HepG2 (cell line): ENCODE data around the gene BTG2. TPM values are rescaled to one million over a fixed set of nuclear protein-coding genes. Genes with fewer than 3 reads are reported as not detected.

ENCODE experiments used
- ATAD3A ChIP-seq: sonication (generic); formaldehyde crosslinking; IDR thresholded peaks from 2 replicates; pipeline ENCODE4 v1.4.0; 2020; ENCODE audit warnings: missing genetic modification reagents
- GATA4 ChIP-seq: sonication (generic); IDR thresholded peaks from 2 replicates; pipeline ENCODE4 v1.6.1; 2016; ENCODE audit warnings: antibody characterized with exemption, low read depth, borderline replicate concordance
- HDAC2 ChIP-seq: sonication (generic); formaldehyde crosslinking; IDR thresholded peaks from 2 replicates; pipeline ENCODE4 v1.4.0; 2020; ENCODE audit warnings: missing genetic modification reagents
- HNF4A ChIP-seq: sonication (generic); formaldehyde crosslinking; IDR thresholded peaks from 2 replicates; pipeline ENCODE4 v1.4.0; 2020; ENCODE audit warnings: missing genetic modification reagents
- MAFG ChIP-seq: sonication (generic); formaldehyde crosslinking; IDR thresholded peaks from 2 replicates; pipeline ENCODE4 v1.5.1; 2020; ENCODE audit warnings: mild to moderate bottlenecking, missing genetic modification reagents
- NFE2 ChIP-seq: sonication (generic); formaldehyde crosslinking; IDR thresholded peaks from 2 replicates; pipeline ENCODE4 v1.4.0; 2020; ENCODE audit warnings: missing genetic modification reagents
- RAD21 ChIP-seq: fragments of 450-650 bp; formaldehyde crosslinking; IDR thresholded peaks from 2 replicates; pipeline ENCODE4 v1.5.0; 2020; ENCODE audit warnings: mild to moderate bottlenecking
- SALL2 ChIP-seq: sonication (generic); formaldehyde crosslinking; IDR thresholded peaks from 2 replicates; pipeline ENCODE4 v1.8.1; 2023; ENCODE audit warnings: mild to moderate bottlenecking, missing genetic modification reagents, inconsistent platforms
- SMAD3 ChIP-seq: sonication (generic); formaldehyde crosslinking; IDR thresholded peaks from 2 replicates; pipeline ENCODE4 v1.4.0; 2020; ENCODE audit warnings: missing genetic modification reagents
- ZBTB7B ChIP-seq: sonication (generic); formaldehyde crosslinking; IDR thresholded peaks from 2 replicates; pipeline ENCODE4 v1.4.0; 2020; ENCODE audit warnings: missing genetic modification reagents
- ZBTB8A ChIP-seq: sonication (generic); formaldehyde crosslinking; IDR thresholded peaks from 2 replicates; pipeline ENCODE4 v1.4.0; 2020; ENCODE audit warnings: mild to moderate bottlenecking, low read depth, missing genetic modification reagents, borderline replicate concordance
- ZFP36 ChIP-seq: fragments of 150-350 bp; IDR thresholded peaks from 2 replicates; pipeline ENCODE4 v1.6.1; 2018; ENCODE audit warnings: borderline replicate concordance, low read length, low read depth; ENCODE audit not compliant: partially characterized antibody
- ZNF207 ChIP-seq: fragments of 450-650 bp; IDR thresholded peaks from 2 replicates; pipeline ENCODE4 v1.6.1; 2016; ENCODE audit warnings: antibody characterized with exemption, borderline replicate concordance
- ZNF670 ChIP-seq: sonication (generic); formaldehyde crosslinking; IDR thresholded peaks from 2 replicates; pipeline ENCODE4 v1.8.0; 2022; ENCODE audit warnings: mild to moderate bottlenecking, missing genetic modification reagents, borderline replicate concordance
- ZNF75D ChIP-seq: sonication (generic); formaldehyde crosslinking; IDR thresholded peaks from 2 replicates; pipeline ENCODE4 v1.8.1; 2023; ENCODE audit warnings: missing genetic modification reagents, mild to moderate bottlenecking, borderline replicate concordance
- polyA plus RNA-seq, 8 experiments: library from polyadenylated mRNA; depleted of rRNA in 3 of 8; stranded (reverse) in 7 of 8; unstranded in 1 of 8; fragments of >200 nt; fragmentation: Illumina TruSeq in 4 of 8; extraction: Trizol in 4 of 8; gene quantifications; 2 replicates each; pipeline versions ENCODE4 v1.2.1 to v1.2.3, GENCODE V29; 2011 to 2016; ENCODE audit warnings: low read depth in 4 of 8, missing spikeins in 1 of 8, mixed read lengths in 1 of 8; ENCODE audit not compliant: insufficient read depth in 1 of 8
- total RNA-seq, 5 experiments: library from RNA; depleted of rRNA; stranded (reverse); fragments of >200 nt; fragmentation: Illumina TruSeq; extraction: Trizol; gene quantifications; 2 replicates each; pipeline ENCODE4 v1.2.3, GENCODE V29; 2016; ENCODE audit warnings: low read depth in 1 of 5
- TF ChIP-seq, protein P1 (sequence below): sonication (generic); formaldehyde crosslinking; conservative IDR thresholded peaks from 2 replicates; pipeline ENCODE4 v1.4.0; 2020; ENCODE audit warnings: missing genetic modification reagents
- TF ChIP-seq, protein P2 (sequence below): sonication (generic); formaldehyde crosslinking; IDR thresholded peaks from 2 replicates; pipeline ENCODE4 v1.8.0; 2022; ENCODE audit warnings: missing genetic modification reagents, mild to moderate bottlenecking, inconsistent platforms, borderline replicate concordance
- TF ChIP-seq, protein P3 (sequence below): sonication (generic); formaldehyde crosslinking; IDR thresholded peaks from 2 replicates; pipeline ENCODE4 v1.8.1; 2023; ENCODE audit warnings: mild to moderate bottlenecking, missing genetic modification reagents
- TF ChIP-seq, protein P4 (sequence below): sonication (generic); formaldehyde crosslinking; IDR thresholded peaks from 2 replicates; pipeline ENCODE4 v1.5.0; 2020; ENCODE audit warnings: missing genetic modification reagents
- TF ChIP-seq, protein P5 (sequence below): sonication (generic); formaldehyde crosslinking; IDR thresholded peaks from 2 replicates; pipeline ENCODE4 v1.5.0; 2020; ENCODE audit warnings: mild to moderate bottlenecking, missing genetic modification reagents
- TF ChIP-seq, protein P6 (sequence below): IDR thresholded peaks from 2 replicates; pipeline ENCODE4 v1.6.1; 2016; ENCODE audit warnings: mild to moderate bottlenecking, missing biosample characterization, missing genetic modification reagents

BTG2 gene
- total and polyA plus RNA-seq, 2 of the 13 experiments (the other 11 are each of a cell fraction or from before 2014, with no cell fraction given) = 13.6 to 18.3 TPM

DNA sequence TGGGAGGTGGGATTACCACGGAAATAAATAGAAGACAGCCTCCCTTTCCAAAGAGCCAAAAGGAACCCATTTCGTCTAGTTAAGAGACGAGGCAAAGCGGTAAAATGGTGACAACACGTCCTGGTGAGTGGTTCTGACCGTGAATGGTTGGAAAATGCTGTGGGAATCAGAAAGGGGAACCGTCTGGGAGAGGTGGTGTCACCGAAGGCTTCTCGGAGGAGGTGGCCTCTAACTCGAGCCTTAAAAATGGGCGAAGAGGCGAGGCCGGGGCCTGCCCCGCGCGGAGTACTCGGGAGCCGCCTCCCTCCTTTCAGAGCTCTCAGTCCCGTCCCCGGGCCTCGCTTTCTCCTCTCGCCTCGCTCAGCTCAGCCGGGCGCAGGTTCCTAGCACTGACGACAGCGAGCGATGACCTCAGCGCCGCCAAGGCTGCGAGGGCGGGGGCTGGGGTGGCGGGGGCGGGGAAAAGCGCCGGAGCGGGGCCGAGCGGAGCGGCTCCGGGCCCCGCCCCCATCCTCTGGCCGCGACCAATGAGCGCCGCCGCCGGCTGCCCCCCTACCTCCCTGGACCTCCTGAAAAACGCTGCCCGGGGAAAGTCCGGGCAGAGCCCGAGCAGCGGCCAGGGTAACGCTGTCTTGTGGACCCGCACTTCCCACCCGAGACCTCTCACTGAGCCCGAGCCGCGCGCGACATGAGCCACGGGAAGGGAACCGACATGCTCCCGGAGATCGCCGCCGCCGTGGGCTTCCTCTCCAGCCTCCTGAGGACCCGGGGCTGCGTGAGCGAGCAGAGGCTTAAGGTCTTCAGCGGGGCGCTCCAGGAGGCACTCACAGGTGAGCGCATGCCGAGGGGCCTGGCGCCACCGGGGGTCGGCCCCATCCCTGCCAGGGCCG lies at the start of gene BTG2 (continued):
- TF ChIP-seq, protein P1, sequence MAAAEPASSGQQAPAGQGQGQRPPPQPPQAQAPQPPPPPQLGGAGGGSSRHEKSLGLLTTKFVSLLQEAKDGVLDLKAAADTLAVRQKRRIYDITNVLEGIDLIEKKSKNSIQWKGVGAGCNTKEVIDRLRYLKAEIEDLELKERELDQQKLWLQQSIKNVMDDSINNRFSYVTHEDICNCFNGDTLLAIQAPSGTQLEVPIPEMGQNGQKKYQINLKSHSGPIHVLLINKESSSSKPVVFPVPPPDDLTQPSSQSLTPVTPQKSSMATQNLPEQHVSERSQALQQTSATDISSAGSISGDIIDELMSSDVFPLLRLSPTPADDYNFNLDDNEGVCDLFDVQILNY (CRISPR knock-in tag) = no peak
- peak; percentile 80 for TF ChIP-seq ZFP36
- 0 out of 2 replicates have a peak, but pooled peaks have one; percentile 47 for TF ChIP-seq SALL2 (CRISPR knock-in tag)
- TF ChIP-seq ZNF207 = no peak
- TF ChIP-seq, protein P2, sequence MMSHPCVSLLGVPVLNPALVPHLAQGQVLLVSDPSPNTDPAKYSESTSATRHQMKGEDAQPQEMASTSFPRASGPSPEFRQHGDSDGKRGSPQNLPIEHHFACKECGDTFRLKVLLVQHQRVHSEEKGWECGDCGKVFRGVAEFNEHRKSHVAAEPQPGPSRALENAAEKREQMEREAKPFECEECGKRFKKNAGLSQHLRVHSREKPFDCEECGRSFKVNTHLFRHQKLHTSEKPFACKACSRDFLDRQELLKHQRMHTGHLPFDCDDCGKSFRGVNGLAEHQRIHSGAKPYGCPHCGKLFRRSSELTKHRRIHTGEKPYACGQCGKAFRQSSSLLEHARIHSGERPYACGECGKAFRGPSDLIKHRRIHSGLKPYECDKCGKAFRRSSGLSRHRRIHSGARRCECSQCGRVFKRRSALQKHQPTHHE (CRISPR knock-in tag) = peak; percentile 35; the same call in 1 of the 2 replicates
- TF ChIP-seq HNF4A = 0 out of 2 replicates have a peak, but pooled peaks have one; percentile 11
- TF ChIP-seq SMAD3 (CRISPR knock-in tag) = 0 out of 2 replicates have a peak, but pooled peaks have one; percentile 33
- TF ChIP-seq, protein P3, sequence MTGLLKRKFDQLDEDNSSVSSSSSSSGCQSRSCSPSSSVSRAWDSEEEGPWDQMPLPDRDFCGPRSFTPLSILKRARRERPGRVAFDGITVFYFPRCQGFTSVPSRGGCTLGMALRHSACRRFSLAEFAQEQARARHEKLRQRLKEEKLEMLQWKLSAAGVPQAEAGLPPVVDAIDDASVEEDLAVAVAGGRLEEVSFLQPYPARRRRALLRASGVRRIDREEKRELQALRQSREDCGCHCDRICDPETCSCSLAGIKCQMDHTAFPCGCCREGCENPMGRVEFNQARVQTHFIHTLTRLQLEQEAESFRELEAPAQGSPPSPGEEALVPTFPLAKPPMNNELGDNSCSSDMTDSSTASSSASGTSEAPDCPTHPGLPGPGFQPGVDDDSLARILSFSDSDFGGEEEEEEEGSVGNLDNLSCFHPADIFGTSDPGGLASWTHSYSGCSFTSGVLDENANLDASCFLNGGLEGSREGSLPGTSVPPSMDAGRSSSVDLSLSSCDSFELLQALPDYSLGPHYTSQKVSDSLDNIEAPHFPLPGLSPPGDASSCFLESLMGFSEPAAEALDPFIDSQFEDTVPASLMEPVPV = peak; percentile 61; the same call in 1 of the 2 replicates
- peak; percentile 87 for TF ChIP-seq GATA4
- TF ChIP-seq ZBTB7B = no peak; the same call in 1 of the 2 replicates
- TF ChIP-seq, protein P4, sequence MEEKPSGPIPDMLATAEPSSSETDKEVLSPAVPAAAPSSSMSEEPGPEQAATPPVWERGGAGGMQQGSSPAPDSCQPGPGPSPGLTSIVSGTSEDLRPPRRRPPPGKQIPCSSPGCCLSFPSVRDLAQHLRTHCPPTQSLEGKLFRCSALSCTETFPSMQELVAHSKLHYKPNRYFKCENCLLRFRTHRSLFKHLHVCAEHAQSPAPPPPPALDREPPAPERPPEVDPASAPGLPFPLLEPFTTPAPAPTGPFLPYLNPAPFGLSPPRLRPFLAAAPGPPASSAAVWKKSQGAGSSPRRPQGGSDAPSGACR (CRISPR knock-in tag) = peak; percentile 54; the same call in 1 of the 2 replicates
- TF ChIP-seq ZNF75D = no peak
- 0 out of 2 replicates have a peak, but pooled peaks have one; percentile 9 for TF ChIP-seq HDAC2
- TF ChIP-seq, protein P5, sequence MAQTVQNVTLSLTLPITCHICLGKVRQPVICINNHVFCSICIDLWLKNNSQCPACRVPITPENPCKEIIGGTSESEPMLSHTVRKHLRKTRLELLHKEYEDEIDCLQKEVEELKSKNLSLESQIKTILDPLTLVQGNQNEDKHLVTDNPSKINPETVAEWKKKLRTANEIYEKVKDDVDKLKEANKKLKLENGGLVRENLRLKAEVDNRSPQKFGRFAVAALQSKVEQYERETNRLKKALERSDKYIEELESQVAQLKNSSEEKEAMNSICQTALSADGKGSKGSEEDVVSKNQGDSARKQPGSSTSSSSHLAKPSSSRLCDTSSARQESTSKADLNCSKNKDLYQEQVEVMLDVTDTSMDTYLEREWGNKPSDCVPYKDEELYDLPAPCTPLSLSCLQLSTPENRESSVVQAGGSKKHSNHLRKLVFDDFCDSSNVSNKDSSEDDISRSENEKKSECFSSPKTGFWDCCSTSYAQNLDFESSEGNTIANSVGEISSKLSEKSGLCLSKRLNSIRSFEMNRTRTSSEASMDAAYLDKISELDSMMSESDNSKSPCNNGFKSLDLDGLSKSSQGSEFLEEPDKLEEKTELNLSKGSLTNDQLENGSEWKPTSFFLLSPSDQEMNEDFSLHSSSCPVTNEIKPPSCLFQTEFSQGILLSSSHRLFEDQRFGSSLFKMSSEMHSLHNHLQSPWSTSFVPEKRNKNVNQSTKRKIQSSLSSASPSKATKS (CRISPR knock-in tag) = no peak
- TF ChIP-seq RAD21 (CRISPR knock-in tag) = no peak; the same call in 1 of the 2 replicates
- no peak for TF ChIP-seq MAFG (CRISPR knock-in tag)
- TF ChIP-seq ZBTB8A (CRISPR knock-in tag) = no peak
- no peak for TF ChIP-seq ATAD3A (CRISPR knock-in tag)
- no peak for TF ChIP-seq NFE2 (CRISPR knock-in tag)
- peak; percentile 88; the same call in 1 of the 2 replicates for TF ChIP-seq ZNF670 (CRISPR knock-in tag)
- TF ChIP-seq, protein P6, sequence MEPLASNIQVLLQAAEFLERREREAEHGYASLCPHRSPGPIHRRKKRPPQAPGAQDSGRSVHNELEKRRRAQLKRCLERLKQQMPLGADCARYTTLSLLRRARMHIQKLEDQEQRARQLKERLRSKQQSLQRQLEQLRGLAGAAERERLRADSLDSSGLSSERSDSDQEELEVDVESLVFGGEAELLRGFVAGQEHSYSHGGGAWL (CRISPR knock-in tag) = peak; percentile 86; the same call in 1 of the 2 replicates
